MM.1S (cell line): Measurements from ENCODE around the gene DIPK1B.

ENCODE experiments used
- EZH2phosphoT487 ChIP-seq: fragments of 300-600 bp; sonication (generic); IDR thresholded peaks from 2 replicates; pipeline ENCODE4 v1.6.1; 2018; ENCODE audit warnings: antibody characterized with exemption, low read length
- TF ChIP-seq, protein P1 (sequence below): fragments of 300-600 bp; sonication (generic); IDR thresholded peaks from 2 replicates; pipeline ENCODE4 v1.5.1; 2016; ENCODE audit warnings: antibody characterized with exemption, low read length, mixed read lengths

DNA sequence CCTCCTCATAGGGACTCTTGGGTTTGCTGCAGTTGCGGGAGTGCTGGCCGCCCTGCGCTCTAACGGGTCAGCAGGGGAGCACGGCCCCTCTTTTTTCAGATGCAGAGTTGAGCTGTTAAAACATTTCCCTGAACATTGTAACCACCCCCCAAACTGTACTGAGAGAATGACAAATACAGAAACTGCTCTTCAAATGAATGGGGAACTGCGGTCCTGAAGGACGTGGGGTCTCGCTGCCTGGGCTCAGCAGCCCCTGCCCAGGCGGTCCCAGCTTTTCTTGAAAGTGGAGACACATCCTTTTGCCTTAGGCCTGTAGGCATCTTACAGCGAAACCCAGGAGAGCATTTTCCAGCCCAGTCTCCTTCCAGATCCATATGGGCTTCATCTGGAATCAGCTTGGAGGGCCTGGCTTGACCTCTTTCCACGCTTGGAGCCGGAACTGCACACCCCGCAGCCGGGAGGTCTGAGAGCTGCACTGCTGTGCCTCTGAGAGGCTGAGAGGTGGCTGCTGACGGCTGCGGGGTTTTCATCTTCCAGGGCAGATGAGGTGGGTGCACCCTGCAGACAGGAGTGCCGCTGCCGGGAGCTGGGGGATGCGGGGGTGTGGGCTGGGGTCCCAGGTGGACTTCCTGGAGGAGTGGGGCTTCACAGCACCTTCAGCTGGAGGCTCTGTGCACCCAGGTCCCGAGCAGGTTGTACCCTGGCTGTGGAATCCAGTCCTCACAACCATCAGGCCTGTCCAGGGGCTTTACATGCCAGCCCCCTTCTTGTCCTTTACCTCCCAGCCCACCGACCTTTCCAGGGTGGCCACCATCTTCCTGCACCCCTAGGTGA, 23.9 kb upstream of the DIPK1B start:
- TF ChIP-seq, protein P1, sequence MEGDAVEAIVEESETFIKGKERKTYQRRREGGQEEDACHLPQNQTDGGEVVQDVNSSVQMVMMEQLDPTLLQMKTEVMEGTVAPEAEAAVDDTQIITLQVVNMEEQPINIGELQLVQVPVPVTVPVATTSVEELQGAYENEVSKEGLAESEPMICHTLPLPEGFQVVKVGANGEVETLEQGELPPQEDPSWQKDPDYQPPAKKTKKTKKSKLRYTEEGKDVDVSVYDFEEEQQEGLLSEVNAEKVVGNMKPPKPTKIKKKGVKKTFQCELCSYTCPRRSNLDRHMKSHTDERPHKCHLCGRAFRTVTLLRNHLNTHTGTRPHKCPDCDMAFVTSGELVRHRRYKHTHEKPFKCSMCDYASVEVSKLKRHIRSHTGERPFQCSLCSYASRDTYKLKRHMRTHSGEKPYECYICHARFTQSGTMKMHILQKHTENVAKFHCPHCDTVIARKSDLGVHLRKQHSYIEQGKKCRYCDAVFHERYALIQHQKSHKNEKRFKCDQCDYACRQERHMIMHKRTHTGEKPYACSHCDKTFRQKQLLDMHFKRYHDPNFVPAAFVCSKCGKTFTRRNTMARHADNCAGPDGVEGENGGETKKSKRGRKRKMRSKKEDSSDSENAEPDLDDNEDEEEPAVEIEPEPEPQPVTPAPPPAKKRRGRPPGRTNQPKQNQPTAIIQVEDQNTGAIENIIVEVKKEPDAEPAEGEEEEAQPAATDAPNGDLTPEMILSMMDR = no peak
- no peak for TF ChIP-seq EZH2phosphoT487
